GM19463 (cell line): ENCODE results near the gene C2CD2.

Experiments
- ATAC-seq: cut with Tn5 transposase; IDR thresholded peaks from one replicate; pipeline ENCODE4 v1.9.1; 2021; ENCODE audit warnings: mild to moderate bottlenecking, moderate library complexity; ENCODE audit not compliant: unreplicated experiment

C2CD2 gene

DNA sequence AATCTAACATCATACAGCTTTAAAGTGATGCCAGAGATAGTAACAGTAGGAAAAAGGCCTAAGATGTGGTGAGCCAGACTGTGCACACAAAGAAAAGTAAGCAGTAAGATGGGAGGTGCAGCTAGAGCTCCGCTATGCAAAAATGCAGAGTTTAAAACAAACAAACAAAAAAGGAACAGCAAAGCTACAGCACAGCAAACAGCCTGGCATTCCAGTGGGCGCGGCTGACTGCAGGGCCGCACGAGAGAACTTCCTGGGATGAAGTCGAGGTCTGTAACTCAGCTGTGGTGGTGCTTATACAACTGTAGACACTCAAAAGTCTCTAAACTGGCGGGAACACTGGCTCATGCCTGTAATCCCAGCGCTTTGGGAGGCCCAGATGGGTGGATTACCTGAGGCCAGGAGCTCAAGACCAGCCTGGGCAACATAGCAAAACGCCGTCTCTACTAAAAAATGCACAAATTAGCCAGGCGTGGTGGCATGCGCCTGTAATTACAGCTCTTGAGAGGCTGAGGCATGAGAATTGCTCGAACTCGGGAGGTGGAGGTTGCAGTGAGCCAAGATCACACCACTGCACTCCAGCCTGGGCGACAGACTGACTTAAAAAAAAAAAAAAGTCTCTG, 104.7 kb downstream of the C2CD2 start:
- no peak for ATAC-seq

DNA sequence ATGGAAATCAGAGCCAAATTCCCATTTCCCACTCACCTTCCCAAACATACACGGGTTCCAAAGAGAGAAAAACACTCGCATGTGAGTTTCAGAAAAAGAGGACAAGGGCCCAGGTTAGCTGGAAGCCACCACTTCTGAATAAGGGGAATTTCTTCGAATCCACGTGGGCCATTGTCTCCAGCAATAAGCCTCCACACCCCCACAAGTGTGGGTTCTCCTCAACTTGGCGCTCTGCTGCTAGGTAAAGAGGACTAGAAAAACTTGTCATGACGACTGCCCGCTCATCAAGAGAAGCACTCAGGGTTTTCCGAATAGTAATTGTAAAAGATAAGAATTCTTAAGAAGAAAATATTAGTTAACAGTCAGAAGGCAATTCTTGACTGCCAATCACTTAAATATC, 105.3 kb downstream of the C2CD2 start:
- no peak for ATAC-seq

DNA sequence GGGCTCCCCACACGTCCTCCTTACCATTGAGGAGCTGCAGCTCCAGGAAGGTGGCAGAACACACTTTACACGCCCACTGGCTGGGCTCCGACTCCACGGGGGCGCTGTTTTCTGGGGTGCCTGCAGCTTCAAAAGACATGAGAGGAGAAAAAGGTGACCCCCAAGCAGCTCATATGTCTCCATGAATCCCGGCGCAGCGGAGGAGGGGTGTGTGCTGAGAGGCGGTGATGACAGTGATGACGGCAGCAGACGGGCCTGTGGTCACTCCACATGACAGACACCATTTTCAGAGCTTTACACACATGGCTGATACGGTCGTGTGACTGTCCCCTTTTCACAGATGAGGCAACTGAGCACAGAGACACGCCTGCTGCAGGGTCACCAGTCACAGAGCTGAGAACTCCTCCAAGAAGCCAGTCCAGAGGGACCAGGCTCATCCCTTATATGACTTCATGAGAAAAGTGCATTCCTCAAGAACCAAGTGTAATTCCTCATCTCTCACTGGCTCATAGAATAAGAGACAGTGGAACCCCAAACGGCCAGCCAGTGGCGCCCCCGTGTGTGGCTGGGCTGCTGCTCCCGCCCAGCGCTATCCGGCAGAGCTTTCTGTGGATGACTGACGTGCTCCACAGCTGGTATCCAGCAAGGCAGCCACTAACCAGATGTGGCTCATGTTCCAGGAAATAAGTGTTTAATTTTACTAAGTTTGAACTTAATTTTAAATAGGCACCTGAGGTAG, 106.6 kb downstream of the C2CD2 start:
- no peak for ATAC-seq

DNA sequence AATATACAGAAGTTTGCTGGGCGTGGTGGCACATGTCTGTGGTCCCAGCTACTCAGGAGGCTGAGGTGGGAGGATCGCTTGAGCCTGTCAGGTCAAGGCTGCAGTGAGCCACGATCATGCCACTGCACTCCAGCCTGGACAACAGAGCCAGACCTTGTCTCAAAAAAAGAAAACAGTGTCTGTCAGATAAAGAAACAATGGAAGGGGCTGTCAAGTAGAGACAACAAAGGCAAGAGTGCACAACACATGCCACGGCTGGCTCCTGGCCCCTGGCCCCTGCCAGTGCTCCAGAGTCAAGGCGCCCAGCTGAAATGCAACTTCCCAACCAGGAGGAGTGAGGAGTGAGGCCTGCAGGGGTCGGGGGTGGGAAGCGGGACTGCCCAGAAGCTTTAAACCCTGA, 107.3 kb downstream of the C2CD2 start:
- ATAC-seq, result no peak

DNA sequence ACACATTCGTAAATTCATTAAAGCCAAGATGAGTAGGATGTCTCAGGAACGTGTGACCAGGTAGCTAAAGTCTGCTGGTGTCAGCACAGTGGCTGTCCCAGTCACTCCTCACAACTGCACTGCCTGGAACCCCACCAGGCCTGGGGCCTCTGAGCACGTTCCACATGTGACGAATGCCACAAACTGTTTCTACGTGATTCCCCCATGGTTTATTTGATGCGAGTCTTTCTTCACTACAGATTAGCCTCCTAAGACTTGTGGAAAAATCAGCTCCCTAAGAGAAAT, 107.8 kb downstream of the C2CD2 start:
- ATAC-seq, result no peak

DNA sequence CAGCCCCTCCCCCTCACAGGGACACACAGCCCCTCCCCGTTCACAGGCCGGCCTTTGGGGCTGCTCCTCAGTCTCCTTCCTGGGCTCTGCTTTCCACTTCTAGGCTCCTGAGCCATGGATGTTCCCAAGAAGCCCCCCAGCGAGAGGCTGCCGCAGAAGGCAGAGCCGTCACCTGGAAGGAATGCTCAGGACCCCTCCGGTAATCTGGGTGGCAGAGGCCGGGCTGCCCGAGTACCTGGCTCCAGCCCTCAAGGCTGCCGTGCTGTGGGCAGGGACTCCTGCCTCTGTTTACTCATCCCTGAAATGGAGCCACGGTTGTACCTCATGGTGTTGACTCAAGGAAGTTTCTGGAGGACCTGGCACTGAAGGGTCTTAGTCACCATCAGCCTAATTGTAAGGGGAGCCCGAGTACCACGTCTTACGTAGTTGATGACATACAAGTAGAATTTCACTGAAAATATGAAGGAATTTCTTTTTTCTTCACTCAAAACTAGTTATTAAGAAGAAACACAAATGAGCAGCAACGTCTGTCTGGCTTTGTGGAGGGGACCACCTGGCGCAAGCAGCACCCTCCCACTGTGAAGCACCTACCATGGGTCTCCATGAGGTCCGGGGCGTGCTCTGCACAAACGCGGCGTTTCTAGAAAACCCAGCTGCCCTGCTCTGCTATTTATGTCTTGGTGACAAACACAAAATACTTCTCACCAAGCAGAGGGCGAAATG, 108.3 kb downstream of the C2CD2 start:
- no peak for ATAC-seq

DNA sequence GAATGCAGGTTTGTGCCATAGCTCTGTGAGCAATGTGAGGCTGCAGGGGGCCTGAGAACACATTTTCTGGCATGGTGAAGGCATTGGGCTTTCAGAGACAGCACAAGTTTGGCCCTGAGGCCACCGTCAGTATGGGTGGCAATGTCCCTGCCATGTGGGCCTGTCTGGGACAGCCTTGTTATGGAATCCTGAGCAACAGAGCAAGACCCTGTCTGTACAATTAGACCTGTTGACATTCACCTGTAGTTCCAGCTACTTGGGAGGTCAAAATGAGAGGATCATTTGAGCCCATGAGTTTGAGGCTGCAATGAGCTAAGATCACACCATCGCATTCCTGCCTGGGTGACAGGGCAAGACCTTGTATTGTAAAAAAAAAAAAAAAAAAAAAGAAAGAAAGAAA, 110.2 kb downstream of the C2CD2 start:
- no peak for ATAC-seq

DNA sequence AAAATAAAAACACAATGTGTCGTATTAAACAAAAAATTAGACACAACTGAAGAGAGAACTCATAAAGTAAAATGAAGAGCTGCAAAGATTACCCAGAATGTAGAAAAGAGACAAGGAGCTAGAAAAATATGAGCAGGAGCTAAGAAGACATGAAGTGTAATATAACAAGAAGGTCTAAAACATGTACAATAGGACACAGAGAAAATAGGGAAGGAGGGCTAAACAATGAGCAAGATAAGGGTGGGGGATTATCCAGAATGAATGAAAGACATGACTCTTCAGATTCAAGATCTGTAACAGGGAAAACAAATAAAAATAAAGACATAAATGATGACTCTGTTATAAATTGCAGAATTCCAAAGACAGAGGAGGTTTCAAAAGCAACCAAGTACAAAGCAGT, 112.9 kb downstream of the C2CD2 start:
- no peak for ATAC-seq

DNA sequence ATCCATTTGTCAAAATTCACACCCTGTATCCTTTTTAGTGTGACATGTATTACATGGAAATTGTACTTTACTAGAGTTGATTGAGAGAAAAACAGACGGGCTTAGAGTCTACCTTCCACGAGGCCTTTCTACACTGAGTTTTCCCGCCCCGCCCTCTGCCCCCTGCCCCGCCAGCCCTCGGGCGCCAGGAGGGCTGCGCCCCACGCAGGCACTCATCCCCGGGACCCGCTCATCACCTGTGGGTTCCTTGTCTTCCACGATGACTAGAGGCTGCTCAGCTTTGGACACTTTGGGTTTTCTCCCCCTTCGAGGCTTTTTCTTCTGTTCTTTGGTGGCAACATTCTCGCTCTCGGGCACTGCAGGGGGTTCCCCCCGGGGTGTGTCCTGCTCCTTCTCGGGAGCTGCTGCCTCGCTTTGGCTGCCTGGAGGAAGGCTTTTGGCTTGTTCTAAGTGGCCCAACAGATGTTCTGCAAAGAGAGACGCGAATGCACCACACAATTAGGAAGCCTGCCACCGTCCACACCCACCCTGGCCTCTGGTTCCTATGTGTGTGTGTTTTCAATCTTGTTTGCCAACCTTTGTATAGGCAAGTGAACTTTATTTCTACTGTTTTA, 114.3 kb downstream of the C2CD2 start:
- no peak for ATAC-seq

DNA sequence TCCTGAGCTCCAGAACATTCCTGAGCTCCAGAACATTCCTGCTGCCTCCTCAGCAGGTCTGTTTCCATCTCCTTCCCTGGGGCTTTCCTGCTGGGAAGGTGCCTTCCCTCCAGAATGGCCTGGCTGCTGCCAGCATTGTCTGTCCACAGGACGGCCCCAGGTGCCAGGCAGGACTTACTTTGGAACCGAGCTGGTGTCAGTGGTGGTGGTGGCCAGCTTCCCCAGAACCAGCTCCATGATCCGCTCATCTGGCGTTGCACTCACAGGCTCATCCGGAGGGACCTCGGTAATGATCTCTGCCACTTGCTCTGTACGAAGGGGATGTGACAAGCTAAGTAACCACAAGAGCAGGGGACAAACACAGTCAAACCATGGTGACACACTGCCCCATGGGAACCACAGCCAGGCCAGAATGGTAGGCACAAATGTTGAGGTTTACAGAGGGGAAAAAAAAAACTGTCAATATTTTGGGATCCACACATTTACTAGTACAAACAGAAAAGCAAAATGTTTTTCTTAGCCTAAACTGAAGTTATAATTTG, 116.0 kb downstream of the C2CD2 start:
- no peak for ATAC-seq

DNA sequence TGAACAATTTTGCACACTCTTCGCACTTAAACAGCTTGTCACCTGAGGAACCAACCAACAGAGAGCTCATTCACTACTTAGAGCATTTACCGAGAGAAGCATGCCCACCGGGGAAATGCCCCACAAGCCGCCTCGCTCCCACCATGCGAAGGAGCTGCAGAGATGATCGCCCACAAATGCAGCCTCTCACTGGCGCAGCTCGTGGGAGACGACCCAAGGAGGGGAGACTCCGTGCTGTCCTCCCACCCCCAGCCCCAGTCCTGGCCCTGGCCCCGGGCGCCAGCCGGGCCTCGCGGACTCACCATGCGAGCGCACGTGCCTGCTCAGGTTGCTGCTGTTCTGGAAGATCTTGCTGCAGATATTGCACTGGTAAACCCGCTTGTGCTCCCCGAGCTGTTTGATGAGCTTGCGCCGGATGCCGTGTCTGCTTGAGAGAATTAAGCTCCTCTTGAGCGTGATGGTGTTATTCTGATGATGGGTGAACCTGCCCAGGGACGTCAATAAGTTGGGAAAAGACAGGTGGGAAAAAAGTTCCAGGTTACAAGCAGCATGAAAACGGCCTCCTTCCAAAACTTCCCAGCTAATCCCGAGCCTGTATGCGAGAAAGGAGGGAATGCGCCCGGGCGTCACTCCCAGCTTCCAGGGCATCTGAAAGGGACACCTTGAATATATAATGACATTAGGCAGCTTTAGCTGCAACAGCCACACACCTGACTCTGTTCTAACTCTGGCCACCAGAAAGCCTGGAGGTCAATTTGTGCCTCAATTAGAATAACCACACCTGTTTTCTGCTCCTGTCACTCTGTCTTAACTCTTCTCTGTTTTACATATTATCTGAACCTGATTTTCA, 117.4 kb downstream of the C2CD2 start:
- ATAC-seq, result no peak

DNA sequence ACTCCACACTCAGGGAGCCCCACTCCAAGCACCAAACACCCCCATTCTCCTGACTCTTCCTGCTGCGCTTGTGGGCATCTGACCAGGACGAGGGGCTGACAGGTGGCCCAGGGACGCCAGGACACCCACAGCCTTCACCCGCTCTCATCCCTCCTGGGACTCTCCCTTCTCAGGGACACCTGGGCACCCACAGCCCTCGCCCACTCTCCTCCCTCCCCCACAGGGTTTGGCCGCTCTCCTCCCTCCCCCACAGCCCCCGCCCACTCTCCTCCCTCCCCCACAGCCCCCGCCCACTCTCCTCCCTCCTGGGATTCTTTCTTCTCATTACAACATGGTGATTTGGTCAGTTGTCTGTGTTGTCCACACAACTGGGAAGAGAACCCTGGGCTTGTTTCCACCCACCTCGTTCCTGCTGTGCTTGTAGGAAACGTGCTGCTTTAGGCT, 118.1 kb downstream of the C2CD2 start:
- no peak for ATAC-seq
